ENCODE measurements around the gene PITPNC1.

GRCh38 chr17:67376737-67377487, at the start of gene PITPNC1:
- TF ChIP-seq, protein P1, sequence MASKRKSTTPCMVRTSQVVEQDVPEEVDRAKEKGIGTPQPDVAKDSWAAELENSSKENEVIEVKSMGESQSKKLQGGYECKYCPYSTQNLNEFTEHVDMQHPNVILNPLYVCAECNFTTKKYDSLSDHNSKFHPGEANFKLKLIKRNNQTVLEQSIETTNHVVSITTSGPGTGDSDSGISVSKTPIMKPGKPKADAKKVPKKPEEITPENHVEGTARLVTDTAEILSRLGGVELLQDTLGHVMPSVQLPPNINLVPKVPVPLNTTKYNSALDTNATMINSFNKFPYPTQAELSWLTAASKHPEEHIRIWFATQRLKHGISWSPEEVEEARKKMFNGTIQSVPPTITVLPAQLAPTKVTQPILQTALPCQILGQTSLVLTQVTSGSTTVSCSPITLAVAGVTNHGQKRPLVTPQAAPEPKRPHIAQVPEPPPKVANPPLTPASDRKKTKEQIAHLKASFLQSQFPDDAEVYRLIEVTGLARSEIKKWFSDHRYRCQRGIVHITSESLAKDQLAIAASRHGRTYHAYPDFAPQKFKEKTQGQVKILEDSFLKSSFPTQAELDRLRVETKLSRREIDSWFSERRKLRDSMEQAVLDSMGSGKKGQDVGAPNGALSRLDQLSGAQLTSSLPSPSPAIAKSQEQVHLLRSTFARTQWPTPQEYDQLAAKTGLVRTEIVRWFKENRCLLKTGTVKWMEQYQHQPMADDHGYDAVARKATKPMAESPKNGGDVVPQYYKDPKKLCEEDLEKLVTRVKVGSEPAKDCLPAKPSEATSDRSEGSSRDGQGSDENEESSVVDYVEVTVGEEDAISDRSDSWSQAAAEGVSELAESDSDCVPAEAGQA (IDR thresholded peaks at IDR 0.05; ENCODE audit: low read depth) = no peak
- TF ChIP-seq, protein P1 (CRISPR knock-in tag; IDR thresholded peaks at IDR 0.05; ENCODE audit: borderline replicate concordance) = no peak
- TF ChIP-seq EP300 (IDR thresholded peaks at IDR 0.05; ENCODE audit: low read depth in 2 of 2, low read length in 2 of 2) (no peak), EP300 (CRISPR knock-in tag; IDR thresholded peaks at IDR 0.05; ENCODE audit: borderline replicate concordance) (no peak), CTCF (CRISPR knock-in tag; IDR thresholded peaks at IDR 0.05) (peak; percentile 48)
